HL-60 (cell line): ENCODE results near the gene HBG1.

Experiments
- POLR2AphosphoS5 ChIP-seq: IDR thresholded peaks from 2 replicates; pipeline ENCODE4 v1.6.1; 2012; ENCODE audit warnings: low read depth
- TF ChIP-seq, protein P1 (sequence below): IDR thresholded peaks from one replicate; pipeline ENCODE4 v1.5.1; 2011; ENCODE audit warnings: low read length, control low read depth, inconsistent platforms; ENCODE audit not compliant: insufficient read depth

DNA sequence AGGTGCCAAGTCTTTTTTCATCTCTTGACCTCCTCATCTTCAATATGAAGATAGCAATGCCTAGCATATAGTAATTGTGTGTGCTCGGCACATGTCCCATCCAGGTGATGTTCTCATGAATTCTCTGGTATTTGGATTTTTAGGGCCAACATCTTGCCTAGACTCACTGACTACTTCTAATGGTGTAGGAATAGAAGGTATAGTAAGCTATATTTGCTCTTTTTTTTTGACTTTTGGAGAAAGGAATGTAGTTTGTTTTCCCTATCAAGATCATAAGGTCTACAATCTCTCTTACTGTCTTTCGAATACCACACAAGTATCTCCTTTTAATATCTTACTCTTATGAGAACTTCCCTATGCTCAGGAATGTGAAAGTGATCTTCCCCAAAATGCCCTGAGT is 18.5 kb downstream of the HBG1 start:
- no peak for TF ChIP-seq POLR2AphosphoS5
- TF ChIP-seq, protein P1, sequence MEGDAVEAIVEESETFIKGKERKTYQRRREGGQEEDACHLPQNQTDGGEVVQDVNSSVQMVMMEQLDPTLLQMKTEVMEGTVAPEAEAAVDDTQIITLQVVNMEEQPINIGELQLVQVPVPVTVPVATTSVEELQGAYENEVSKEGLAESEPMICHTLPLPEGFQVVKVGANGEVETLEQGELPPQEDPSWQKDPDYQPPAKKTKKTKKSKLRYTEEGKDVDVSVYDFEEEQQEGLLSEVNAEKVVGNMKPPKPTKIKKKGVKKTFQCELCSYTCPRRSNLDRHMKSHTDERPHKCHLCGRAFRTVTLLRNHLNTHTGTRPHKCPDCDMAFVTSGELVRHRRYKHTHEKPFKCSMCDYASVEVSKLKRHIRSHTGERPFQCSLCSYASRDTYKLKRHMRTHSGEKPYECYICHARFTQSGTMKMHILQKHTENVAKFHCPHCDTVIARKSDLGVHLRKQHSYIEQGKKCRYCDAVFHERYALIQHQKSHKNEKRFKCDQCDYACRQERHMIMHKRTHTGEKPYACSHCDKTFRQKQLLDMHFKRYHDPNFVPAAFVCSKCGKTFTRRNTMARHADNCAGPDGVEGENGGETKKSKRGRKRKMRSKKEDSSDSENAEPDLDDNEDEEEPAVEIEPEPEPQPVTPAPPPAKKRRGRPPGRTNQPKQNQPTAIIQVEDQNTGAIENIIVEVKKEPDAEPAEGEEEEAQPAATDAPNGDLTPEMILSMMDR, result no peak
